Fibroblast of lung (primary cell): Measurements from ENCODE around the gene POFUT2.

Source experiments
- EZH2 ChIP-seq: IDR thresholded peaks from 2 replicates; pipeline ENCODE4 v1.5.1; 2012; ENCODE audit warnings: low read length, control low read depth, mild to moderate bottlenecking; ENCODE audit errors: missing control alignments
- TF ChIP-seq, protein P1 (sequence below), 2 donors: IDR thresholded peaks in 1 of 2; conservative IDR thresholded peaks in 1 of 2; 1 replicate in 1 of 2; 2 replicates in 1 of 2; pipeline ENCODE4 v1.5.1; 2011 to 2012; ENCODE audit warnings: low read length in 2 of 2, control low read depth in 1 of 2, inconsistent platforms in 1 of 2, low read depth in 1 of 2, mild to moderate bottlenecking in 1 of 2

DNA sequence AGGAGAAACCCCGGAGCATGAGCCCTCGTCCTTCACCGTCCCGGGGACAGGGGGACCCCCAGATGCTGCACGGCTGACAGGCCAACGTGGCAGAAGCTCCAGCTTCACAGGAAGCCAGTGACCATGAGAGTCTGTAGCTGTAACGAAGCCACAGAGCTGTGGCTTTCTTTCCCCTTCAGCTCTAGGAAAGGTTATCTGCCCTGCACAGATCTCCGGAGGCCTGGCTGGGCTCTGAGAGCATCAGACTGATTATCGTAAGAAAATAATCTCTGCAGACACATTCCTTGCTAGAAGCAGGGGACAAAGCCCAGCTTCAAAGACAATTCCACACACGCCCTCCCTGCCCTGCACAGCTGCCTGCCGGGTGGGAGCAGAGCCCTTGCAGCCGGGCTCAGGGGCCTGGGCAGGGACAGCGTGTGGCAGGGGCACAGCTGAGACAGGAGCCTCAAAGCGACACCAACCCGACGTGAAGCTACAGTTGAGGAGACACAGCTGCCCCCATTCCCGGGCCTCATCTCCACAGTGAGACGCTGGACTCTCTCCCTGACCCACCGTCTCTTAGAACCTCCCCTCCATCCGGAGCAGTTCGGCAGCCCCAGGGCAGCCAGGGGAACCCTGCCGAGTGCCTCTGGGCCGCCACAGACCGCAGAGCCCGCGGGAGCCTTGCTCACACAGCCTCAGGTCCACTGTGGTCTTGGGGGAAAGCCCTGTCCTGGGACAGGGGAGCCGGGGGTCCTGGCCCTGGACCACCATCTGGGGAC lies 30.6 kb downstream of the POFUT2 start:
- TF ChIP-seq, protein P1, sequence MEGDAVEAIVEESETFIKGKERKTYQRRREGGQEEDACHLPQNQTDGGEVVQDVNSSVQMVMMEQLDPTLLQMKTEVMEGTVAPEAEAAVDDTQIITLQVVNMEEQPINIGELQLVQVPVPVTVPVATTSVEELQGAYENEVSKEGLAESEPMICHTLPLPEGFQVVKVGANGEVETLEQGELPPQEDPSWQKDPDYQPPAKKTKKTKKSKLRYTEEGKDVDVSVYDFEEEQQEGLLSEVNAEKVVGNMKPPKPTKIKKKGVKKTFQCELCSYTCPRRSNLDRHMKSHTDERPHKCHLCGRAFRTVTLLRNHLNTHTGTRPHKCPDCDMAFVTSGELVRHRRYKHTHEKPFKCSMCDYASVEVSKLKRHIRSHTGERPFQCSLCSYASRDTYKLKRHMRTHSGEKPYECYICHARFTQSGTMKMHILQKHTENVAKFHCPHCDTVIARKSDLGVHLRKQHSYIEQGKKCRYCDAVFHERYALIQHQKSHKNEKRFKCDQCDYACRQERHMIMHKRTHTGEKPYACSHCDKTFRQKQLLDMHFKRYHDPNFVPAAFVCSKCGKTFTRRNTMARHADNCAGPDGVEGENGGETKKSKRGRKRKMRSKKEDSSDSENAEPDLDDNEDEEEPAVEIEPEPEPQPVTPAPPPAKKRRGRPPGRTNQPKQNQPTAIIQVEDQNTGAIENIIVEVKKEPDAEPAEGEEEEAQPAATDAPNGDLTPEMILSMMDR (conservative IDR thresholded peaks at IDR 0.05 in 1 of 2, IDR thresholded peaks at IDR 0.05 in 1 of 2; ENCODE audit: low read depth in 1 of 2, low read length in 2 of 2) = no peak
- TF ChIP-seq EZH2 = no peak
